ENCODE measurements around the gene PAQR8. TPM values are rescaled to one million over a fixed set of nuclear protein-coding genes. Genes with fewer than 3 reads are reported as not detected.

Gene PAQR8
- total RNA-seq, 2 donors from 2014 or later = 2.6 to 5.6 TPM

DNA sequence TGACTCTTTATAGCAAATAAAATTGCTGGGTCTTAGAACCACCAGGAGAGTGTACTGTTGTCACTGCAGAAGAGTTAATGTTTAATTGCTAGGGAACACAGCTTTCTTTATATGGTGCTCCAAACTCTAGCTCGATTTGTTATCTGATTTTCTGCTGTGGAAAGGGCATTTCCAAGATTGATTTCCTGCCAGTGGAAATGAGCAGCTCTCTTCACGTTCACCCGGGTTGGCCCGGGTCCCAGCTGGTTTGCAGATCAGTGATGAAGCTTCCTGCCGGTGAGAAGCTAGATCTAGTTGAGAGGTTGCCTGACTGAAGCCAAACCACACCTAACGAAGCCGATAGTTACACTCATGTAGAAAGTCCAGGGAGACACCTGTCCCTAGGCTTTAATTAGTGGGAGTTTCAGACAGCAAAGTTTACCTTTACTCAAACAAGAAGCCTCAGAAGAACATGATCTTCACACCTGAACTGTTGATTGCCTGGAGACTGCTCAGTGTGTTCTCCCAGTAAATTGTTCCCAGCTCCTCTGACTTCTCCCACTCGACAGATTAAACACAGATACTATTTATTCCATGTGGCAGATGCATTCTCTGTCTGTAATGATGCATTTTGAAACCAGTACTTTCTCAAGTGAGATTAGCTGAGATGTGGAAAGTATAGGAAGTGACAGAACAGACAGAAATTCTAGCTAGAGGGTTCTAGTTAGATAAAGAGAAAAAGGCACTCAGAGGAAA is 27.8 kb downstream of the PAQR8 start:
- H3K4me3 ChIP-seq = no peak overlapping the region
- DNase-seq (ENCODE audit: low spot score) = peak; percentile 59
- TF ChIP-seq, protein P1, sequence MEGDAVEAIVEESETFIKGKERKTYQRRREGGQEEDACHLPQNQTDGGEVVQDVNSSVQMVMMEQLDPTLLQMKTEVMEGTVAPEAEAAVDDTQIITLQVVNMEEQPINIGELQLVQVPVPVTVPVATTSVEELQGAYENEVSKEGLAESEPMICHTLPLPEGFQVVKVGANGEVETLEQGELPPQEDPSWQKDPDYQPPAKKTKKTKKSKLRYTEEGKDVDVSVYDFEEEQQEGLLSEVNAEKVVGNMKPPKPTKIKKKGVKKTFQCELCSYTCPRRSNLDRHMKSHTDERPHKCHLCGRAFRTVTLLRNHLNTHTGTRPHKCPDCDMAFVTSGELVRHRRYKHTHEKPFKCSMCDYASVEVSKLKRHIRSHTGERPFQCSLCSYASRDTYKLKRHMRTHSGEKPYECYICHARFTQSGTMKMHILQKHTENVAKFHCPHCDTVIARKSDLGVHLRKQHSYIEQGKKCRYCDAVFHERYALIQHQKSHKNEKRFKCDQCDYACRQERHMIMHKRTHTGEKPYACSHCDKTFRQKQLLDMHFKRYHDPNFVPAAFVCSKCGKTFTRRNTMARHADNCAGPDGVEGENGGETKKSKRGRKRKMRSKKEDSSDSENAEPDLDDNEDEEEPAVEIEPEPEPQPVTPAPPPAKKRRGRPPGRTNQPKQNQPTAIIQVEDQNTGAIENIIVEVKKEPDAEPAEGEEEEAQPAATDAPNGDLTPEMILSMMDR (IDR thresholded peaks at IDR 0.05) = no peak
- H3K27ac ChIP-seq = peak overlapping the region in 1 of 2 donors; percentile 51
- no peaks in the 10 kb centered on the region for H3K9me3 ChIP-seq
- no peaks in the 10 kb centered on the region for H3K27me3 ChIP-seq
- H3K4me1 ChIP-seq = peaks cover 4 to 20% of the 10 kb centered on the region in 2 donors
- no peaks in the 10 kb centered on the region for H3K36me3 ChIP-seq

DNA sequence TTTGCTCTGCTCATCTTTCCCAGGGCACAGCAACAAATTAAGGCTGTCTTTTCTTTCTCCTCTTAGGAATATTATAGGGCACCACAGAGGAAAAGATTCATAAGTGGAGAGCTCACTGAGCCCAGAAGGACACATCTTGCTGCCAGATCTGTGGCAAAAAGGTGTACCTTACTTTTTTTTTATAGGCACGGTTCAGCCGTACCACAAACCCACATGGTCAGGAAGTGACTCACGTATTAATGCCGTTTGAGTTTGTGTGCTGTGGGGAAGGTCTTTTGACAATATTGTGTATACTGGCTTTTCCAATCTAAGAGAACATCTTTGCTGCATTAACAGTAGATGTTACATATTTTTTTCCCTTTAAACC is 28.4 kb downstream of the PAQR8 start:
- TF ChIP-seq, protein P1 (IDR thresholded peaks at IDR 0.05) = no peak
- DNase-seq (ENCODE audit: low spot score) = no peak
- H3K27ac ChIP-seq = peak overlapping the region in 1 of 2 donors; percentile 51
- H3K36me3 ChIP-seq = no peaks in the 10 kb centered on the region
- peaks cover 4 to 20% of the 10 kb centered on the region in 2 donors for H3K4me1 ChIP-seq
- H3K4me3 ChIP-seq = no peak overlapping the region
- no peaks in the 10 kb centered on the region for H3K27me3 ChIP-seq
- H3K9me3 ChIP-seq = no peaks in the 10 kb centered on the region

DNA sequence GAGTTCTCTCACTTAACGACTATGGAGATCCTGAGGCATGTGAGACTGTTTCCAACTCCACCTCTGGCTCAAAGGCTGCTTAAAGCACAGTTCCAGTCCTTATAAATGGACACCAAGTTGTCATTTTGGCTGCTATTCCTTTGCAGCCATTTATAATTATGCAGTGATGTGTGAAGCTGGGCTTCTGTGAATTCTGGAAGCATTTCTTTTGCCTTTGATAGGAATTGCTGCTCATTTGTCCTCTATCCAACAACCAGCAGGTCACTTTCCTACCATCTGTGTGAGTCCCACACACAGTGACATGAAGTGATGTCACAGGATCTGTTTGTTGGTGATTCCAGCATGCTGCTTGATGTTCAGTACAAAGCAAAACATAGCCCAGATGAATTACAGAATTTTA is 29.6 kb downstream of the PAQR8 start:
- H3K27me3 ChIP-seq = no peaks in the 10 kb centered on the region
- no peak overlapping the region for H3K27ac ChIP-seq
- H3K9me3 ChIP-seq = no peaks in the 10 kb centered on the region
- H3K4me1 ChIP-seq = peaks cover 4 to 20% of the 10 kb centered on the region in 2 donors
- no peak overlapping the region for H3K4me3 ChIP-seq
- DNase-seq (ENCODE audit: low spot score) = no peak
- H3K36me3 ChIP-seq = no peaks in the 10 kb centered on the region
- TF ChIP-seq, protein P1 (IDR thresholded peaks at IDR 0.05) = no peak

DNA sequence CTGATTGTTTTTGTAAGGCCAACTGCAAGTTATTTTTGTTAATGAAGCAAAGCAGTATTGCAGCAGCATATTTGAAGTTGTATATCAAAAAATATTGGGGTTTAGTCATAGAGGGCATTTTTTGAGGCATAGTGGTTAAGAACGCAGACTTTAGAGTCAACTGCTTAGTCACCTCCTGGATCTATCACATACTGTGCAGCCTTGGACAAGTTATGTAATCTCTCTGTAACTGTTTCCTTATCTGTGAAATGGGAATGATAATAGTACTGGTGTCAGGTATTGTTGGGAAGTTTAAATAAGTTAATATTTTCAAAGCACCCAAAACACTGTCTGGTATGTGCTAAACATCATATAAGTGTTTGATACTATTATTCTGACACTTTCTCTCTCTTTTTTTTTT is 31.0 kb downstream of the PAQR8 start:
- TF ChIP-seq, protein P1 (IDR thresholded peaks at IDR 0.05) = no peak
- Histone ChIP-seq H3K27me3 (no peaks in the 10 kb centered on the region), H3K27ac (no peak overlapping the region), H3K9me3 (no peaks in the 10 kb centered on the region), H3K4me1 (peaks cover 4 to 20% of the 10 kb centered on the region in 2 donors), H3K36me3 (no peaks in the 10 kb centered on the region), H3K4me3 (no peak overlapping the region)
- DNase-seq (ENCODE audit: low spot score) = no peak

DNA sequence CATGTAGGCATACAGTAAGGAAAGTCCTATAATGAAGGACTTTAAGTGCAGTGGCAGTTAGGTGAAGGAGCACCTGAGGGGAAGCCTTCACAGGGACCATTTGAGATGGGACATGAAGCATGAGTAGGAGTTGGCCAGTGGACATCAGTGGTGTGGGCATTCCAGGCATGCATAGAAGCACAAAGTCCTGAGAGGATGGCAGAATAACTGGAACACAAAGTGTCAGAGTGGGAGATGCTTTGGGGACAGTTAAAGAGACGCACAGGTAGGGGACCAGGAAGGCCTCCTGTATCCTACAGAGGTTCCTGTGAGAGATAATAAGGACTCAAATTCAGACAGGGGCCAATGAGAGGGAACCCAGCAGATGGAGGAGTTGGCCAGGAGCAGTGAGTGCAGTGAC is 31.8 kb downstream of the PAQR8 start:
- DNase-seq (ENCODE audit: low spot score) = no peak
- Histone ChIP-seq H3K27me3 (no peaks in the 10 kb centered on the region), H3K36me3 (no peaks in the 10 kb centered on the region), H3K4me1 (peaks cover 4 to 20% of the 10 kb centered on the region in 2 donors), H3K9me3 (no peaks in the 10 kb centered on the region), H3K27ac (no peak overlapping the region), H3K4me3 (no peak overlapping the region)
- TF ChIP-seq, protein P1 (IDR thresholded peaks at IDR 0.05) = no peak

DNA sequence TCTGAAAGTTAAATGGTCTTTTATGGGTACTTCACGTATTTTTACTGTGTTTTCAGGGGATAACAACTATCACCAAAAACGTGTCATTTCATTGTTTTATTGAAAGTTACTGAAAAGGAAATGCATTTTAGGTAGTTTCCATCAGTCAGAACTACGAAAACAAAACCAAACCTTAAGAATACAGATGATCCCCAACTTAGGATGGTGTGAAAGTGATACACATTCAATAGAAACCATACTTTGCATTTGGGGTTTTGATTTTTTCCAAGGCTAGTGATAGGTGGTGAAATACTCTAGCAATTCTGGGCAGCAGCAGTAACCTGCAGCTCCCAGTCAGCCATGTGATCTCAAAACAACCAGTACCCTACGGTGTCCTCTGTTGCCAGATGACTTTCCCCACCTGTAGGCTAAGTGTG is 32.3 kb downstream of the PAQR8 start:
- no peaks in the 10 kb centered on the region for H3K9me3 ChIP-seq
- no peak overlapping the region for H3K4me3 ChIP-seq
- H3K4me1 ChIP-seq = peaks cover 4 to 15% of the 10 kb centered on the region in 2 donors
- no peak overlapping the region for H3K27ac ChIP-seq
- TF ChIP-seq, protein P1 (IDR thresholded peaks at IDR 0.05) = no peak
- no peak for DNase-seq (ENCODE audit: low spot score)
- no peaks in the 10 kb centered on the region for H3K27me3 ChIP-seq
- no peaks in the 10 kb centered on the region for H3K36me3 ChIP-seq
